ENCODE data around the gene SPOPL. TPM values are rescaled to one million over a fixed set of nuclear protein-coding genes. Genes with fewer than 3 reads are reported as not detected.

SPOPL gene
- total RNA-seq, 2 donors from 2014 or later = 28.7 to 46.3 TPM

DNA sequence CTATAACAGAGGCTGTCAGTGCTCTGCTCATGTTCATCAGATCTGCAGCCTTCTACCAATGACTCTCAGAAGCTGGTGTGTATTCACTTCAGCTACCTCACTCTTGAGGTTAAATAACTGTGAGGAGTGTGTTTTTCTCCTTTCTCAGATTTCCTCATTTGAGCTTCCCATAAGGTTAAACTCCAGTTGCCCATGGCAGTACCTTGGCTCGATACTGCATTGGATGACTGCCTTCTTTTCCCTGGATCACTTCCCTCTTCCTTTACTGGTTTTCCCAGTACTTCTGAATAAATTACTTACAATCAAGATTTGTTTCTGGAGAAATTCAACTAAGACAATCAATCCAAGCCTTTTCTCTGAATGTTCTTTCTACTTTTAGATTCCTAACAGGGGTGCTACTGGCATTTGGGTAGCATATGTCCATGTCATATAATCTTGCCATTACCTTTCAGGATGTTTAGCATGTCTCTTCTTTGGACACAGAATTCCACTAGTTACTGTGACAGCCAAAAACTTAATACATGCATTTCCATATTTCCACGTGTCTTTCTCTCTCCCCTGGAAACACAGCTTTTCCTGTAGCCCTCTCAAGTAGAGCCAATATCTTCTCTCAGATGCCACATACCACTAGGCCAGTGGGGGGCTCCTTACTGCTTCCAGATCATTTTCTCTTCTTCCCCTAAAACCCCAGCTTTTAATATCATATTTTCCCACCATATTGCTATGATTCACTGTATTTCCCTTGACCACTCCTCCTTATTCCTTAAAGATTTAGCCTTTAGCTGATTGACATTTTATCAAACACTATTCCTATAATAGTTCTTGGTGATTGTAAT is 15.0 kb upstream of the SPOPL start:
- ATAC-seq (ENCODE audit: insufficient number of reproducible peaks, low FRiP score, low read depth) = no peak
- no peak for DNase-seq (ENCODE audit: low spot score)
- TF ChIP-seq, protein P1, sequence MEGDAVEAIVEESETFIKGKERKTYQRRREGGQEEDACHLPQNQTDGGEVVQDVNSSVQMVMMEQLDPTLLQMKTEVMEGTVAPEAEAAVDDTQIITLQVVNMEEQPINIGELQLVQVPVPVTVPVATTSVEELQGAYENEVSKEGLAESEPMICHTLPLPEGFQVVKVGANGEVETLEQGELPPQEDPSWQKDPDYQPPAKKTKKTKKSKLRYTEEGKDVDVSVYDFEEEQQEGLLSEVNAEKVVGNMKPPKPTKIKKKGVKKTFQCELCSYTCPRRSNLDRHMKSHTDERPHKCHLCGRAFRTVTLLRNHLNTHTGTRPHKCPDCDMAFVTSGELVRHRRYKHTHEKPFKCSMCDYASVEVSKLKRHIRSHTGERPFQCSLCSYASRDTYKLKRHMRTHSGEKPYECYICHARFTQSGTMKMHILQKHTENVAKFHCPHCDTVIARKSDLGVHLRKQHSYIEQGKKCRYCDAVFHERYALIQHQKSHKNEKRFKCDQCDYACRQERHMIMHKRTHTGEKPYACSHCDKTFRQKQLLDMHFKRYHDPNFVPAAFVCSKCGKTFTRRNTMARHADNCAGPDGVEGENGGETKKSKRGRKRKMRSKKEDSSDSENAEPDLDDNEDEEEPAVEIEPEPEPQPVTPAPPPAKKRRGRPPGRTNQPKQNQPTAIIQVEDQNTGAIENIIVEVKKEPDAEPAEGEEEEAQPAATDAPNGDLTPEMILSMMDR (IDR thresholded peaks at IDR 0.05) = no peak
- no peak overlapping the region for H3K4me3 ChIP-seq
- H3K9me3 ChIP-seq = no peaks in the 10 kb centered on the region
- no peak overlapping the region for H3K27ac ChIP-seq
- no peaks in the 10 kb centered on the region for H3K4me1 ChIP-seq (ENCODE audit: control insufficient read depth in 1 of 2, low read depth in 2 of 2)
- H3K36me3 ChIP-seq = no peaks in the 10 kb centered on the region
- H3K27me3 ChIP-seq (replicated peaks; ENCODE audit: insufficient read depth) = no peaks in the 10 kb centered on the region

GRCh38 chr2:138490673-138491494 is 10.7 kb upstream of the SPOPL start:
- no peak for DNase-seq (ENCODE audit: low spot score)

GRCh38 chr2:138491495-138491862 is 10.1 kb upstream of the SPOPL start:
- H3K27ac ChIP-seq = no peak overlapping the region
- H3K4me3 ChIP-seq = no peak overlapping the region
- no peaks in the 10 kb centered on the region for H3K9me3 ChIP-seq
- TF ChIP-seq, protein P1 (IDR thresholded peaks at IDR 0.05) = no peak
- H3K27me3 ChIP-seq (replicated peaks; ENCODE audit: insufficient read depth) = no peaks in the 10 kb centered on the region
- no peak for ATAC-seq (ENCODE audit: insufficient number of reproducible peaks, low FRiP score, low read depth)
- no peaks in the 10 kb centered on the region for H3K36me3 ChIP-seq
- peaks cover 0 to 31% of the 10 kb centered on the region in 2 donors for H3K4me1 ChIP-seq (ENCODE audit: control insufficient read depth in 1 of 2, low read depth in 2 of 2)
- no peak for DNase-seq (ENCODE audit: low spot score)

More at GRCh38 chr2:138490673-138491494, 10.7 kb upstream of the SPOPL start:
- no peaks in the 10 kb centered on the region for H3K36me3 ChIP-seq
- H3K9me3 ChIP-seq = no peaks in the 10 kb centered on the region
- no peaks in the 10 kb centered on the region for H3K27me3 ChIP-seq (replicated peaks; ENCODE audit: insufficient read depth)
- no peak overlapping the region for H3K27ac ChIP-seq
- no peak for ATAC-seq (ENCODE audit: insufficient number of reproducible peaks, low FRiP score, low read depth)
- peaks cover 0 to 30% of the 10 kb centered on the region in 2 donors for H3K4me1 ChIP-seq (ENCODE audit: control insufficient read depth in 1 of 2, low read depth in 2 of 2)
- no peak overlapping the region for H3K4me3 ChIP-seq
- TF ChIP-seq, protein P1 (IDR thresholded peaks at IDR 0.05) = no peak

- no peaks in the 10 kb centered on the region for H3K9me3 ChIP-seq
- H3K27me3 ChIP-seq (replicated peaks; ENCODE audit: insufficient read depth) = no peaks in the 10 kb centered on the region
- no peak for ATAC-seq (ENCODE audit: insufficient number of reproducible peaks, low FRiP score, low read depth)
- no peaks in the 10 kb centered on the region for H3K36me3 ChIP-seq
- H3K4me1 ChIP-seq (ENCODE audit: control insufficient read depth in 1 of 2, low read depth in 2 of 2) = peaks cover 0 to 31% of the 10 kb centered on the region in 2 donors
- H3K27ac ChIP-seq = no peak overlapping the region
- TF ChIP-seq, protein P1 (IDR thresholded peaks at IDR 0.05) = no peak
- H3K4me3 ChIP-seq = no peak overlapping the region
- DNase-seq (ENCODE audit: low spot score) = no peak
Observed at GRCh38 chr2:138492160-138492559, 9.4 kb upstream of the SPOPL start.

- Histone ChIP-seq H3K27ac (no peak overlapping the region), H3K9me3 (no peaks in the 10 kb centered on the region), H3K4me3 (no peak overlapping the region), H3K27me3 (replicated peaks; ENCODE audit: insufficient read depth) (no peaks in the 10 kb centered on the region), H3K4me1 (ENCODE audit: control insufficient read depth in 1 of 2, low read depth in 2 of 2) (peaks cover 0 to 31% of the 10 kb centered on the region in 2 donors), H3K36me3 (no peaks in the 10 kb centered on the region)
- DNase-seq (ENCODE audit: low spot score) = no peak
- no peak for ATAC-seq (ENCODE audit: insufficient number of reproducible peaks, low FRiP score, low read depth)
- TF ChIP-seq, protein P1 (IDR thresholded peaks at IDR 0.05) = no peak
Observed at GRCh38 chr2:138493334-138493733, 8.2 kb upstream of the SPOPL start.

Data from thoracic aorta (tissue), 2 donors.